Mesothelial cell of epicardium (in vitro differentiated cells): Measurements from ENCODE around the gene MAGI2. TPM values are rescaled to one million over a fixed set of nuclear protein-coding genes. Genes with fewer than 3 reads are reported as not detected.

Experiments used
- DNase-seq, 2 experiments: peaks; one replicate each; pipeline ENCODE4 v3.0.0; 2021; ENCODE audit warnings: low spot score in 2 of 2; ENCODE audit not compliant: unreplicated experiment in 2 of 2
- H3K27ac Mint-ChIP-seq: 2 replicates; pipeline ENCODE4 v1.8.0; 2021; ENCODE audit warnings: mixed read lengths
- H3K27me3 Mint-ChIP-seq: 2 replicates; pipeline ENCODE4 v1.8.0; 2021; ENCODE audit warnings: low read depth, mixed read lengths
- H3K36me3 Mint-ChIP-seq: 2 replicates; pipeline ENCODE4 v1.8.0; 2021; ENCODE audit warnings: mixed read lengths
- H3K4me1 Mint-ChIP-seq: 2 replicates; pipeline ENCODE4 v1.8.0; 2021; ENCODE audit warnings: mixed read lengths
- H3K4me3 Mint-ChIP-seq: 2 replicates; pipeline ENCODE4 v1.8.0; 2021; ENCODE audit warnings: mild to moderate bottlenecking, moderate library complexity, mixed read lengths
- H3K9me3 Mint-ChIP-seq: 2 replicates; pipeline ENCODE4 v1.8.0; 2021; ENCODE audit warnings: mixed read lengths
- CTCF ChIP-seq: fragments of 200-600 bp; sonication (generic); IDR thresholded peaks from one replicate; pipeline ENCODE4 v1.5.0; 2021; ENCODE audit warnings: antibody characterized with exemption; ENCODE audit not compliant: unreplicated experiment
- total RNA-seq: library from RNA; stranded (reverse); gene quantifications from 3 replicates; pipeline ENCODE4 v1.2.1, GENCODE V29; 2021

The MAGI2 gene
- total RNA-seq, 1 donor from 2014 or later = 38.4 TPM

GRCh38 chr7:78125884-78126283, 1327.6 kb downstream of the MAGI2 start:
- TF ChIP-seq CTCF = no peak
- no peak for DNase-seq

GRCh38 chr7:78124216-78124615, 1329.3 kb downstream of the MAGI2 start:
- no peak for TF ChIP-seq CTCF
- no peaks in the 10 kb centered on the region for H3K36me3 Mint-ChIP-seq

More at GRCh38 chr7:78125884-78126283, 1327.6 kb downstream of the MAGI2 start:
- Mint-ChIP-seq H3K27me3 (peaks cover 8% of the 10 kb centered on the region), H3K36me3 (no peaks in the 10 kb centered on the region), H3K9me3 (no peaks in the 10 kb centered on the region), H3K4me3 (no peak overlapping the region), H3K4me1 (no peaks in the 10 kb centered on the region), H3K27ac (no peak overlapping the region)

GRCh38 chr7:78121888-78122287, 1331.6 kb downstream of the MAGI2 start:
- TF ChIP-seq CTCF = no peak
- no peak for DNase-seq
- Mint-ChIP-seq H3K27ac (no peak overlapping the region), H3K36me3 (no peaks in the 10 kb centered on the region), H3K9me3 (no peaks in the 10 kb centered on the region), H3K4me1 (no peaks in the 10 kb centered on the region), H3K27me3 (peaks cover 8% of the 10 kb centered on the region), H3K4me3 (no peak overlapping the region)

More at GRCh38 chr7:78124216-78124615, 1329.3 kb downstream of the MAGI2 start:
- Mint-ChIP-seq H3K4me3 (no peak overlapping the region), H3K27ac (no peak overlapping the region), H3K9me3 (no peaks in the 10 kb centered on the region), H3K4me1 (no peaks in the 10 kb centered on the region), H3K27me3 (peaks cover 8% of the 10 kb centered on the region)
- no peak for DNase-seq

- no peak for DNase-seq
- H3K4me3 Mint-ChIP-seq = no peak overlapping the region
- H3K4me1 Mint-ChIP-seq = peaks cover 11% of the 10 kb centered on the region
- peaks cover 5% of the 10 kb centered on the region for H3K9me3 Mint-ChIP-seq
- no peak for TF ChIP-seq CTCF
- no peaks in the 10 kb centered on the region for H3K36me3 Mint-ChIP-seq
- H3K27ac Mint-ChIP-seq = no peak overlapping the region
- H3K27me3 Mint-ChIP-seq = peaks cover 6% of the 10 kb centered on the region
Observed at GRCh38 chr7:78118470-78118869, 1335.0 kb downstream of the MAGI2 start.

- H3K9me3 Mint-ChIP-seq = peaks cover 5% of the 10 kb centered on the region
- H3K36me3 Mint-ChIP-seq = no peaks in the 10 kb centered on the region
- no peak overlapping the region for H3K27ac Mint-ChIP-seq
- H3K4me3 Mint-ChIP-seq = no peak overlapping the region
- no peak for DNase-seq
- no peak for TF ChIP-seq CTCF
- H3K4me1 Mint-ChIP-seq = peaks cover 20% of the 10 kb centered on the region
- no peaks in the 10 kb centered on the region for H3K27me3 Mint-ChIP-seq
Observed at GRCh38 chr7:78115876-78116275, 1337.6 kb downstream of the MAGI2 start.

- DNase-seq = no peak
- Mint-ChIP-seq H3K4me3 (no peak overlapping the region), H3K36me3 (no peaks in the 10 kb centered on the region), H3K27me3 (no peaks in the 10 kb centered on the region), H3K9me3 (peaks cover 5% of the 10 kb centered on the region), H3K4me1 (peaks cover 20% of the 10 kb centered on the region), H3K27ac (no peak overlapping the region)
- no peak for TF ChIP-seq CTCF
Observed at GRCh38 chr7:78114993-78115392, 1338.5 kb downstream of the MAGI2 start.
